IMR-90 (cell line): ENCODE data around the gene KIF18A. TPM values are rescaled to one million over a fixed set of nuclear protein-coding genes. Genes with fewer than 3 reads are reported as not detected.

Source experiments
- ATAC-seq: fragments of 200-7000 bp; cut with Tn5 transposase; 2 replicates; pipeline ENCODE4 v1.9.1; 2020; ENCODE audit warnings: low read depth, mild to moderate bottlenecking, moderate library complexity
- BruUV-seq: library from RNA; stranded (reverse); fragments of 400-500 nt; replicated peaks from 2 replicates; lab custom pipeline; 2021; lab: Mats Ljungman, UMichigan
- CTCF ChIA-PET: fragments of 300-600 bp; formaldehyde crosslinking; extraction: SDS; loops from one replicate; lab custom pipeline; 2021; ENCODE audit warnings: antibody characterized with exemption; lab: Yijun Ruan, JAX
- POLR2A ChIA-PET: fragments of 300-600 bp; sonication (Branson Sonifier 250); formaldehyde crosslinking; loops from one replicate; lab custom pipeline; 2022; ENCODE audit warnings: antibody characterized with exemption; ENCODE audit not compliant: unreplicated experiment; lab: Charles Lee
- DNase-seq: peaks from one replicate; pipeline ENCODE4 v3.0.0; 2013
- H2AFZ ChIP-seq: replicated peaks from 2 replicates; pipeline ENCODE3; 2013; ENCODE audit warnings: low read length, mild to moderate bottlenecking; ENCODE audit not compliant: poor library complexity
- H2AK5ac ChIP-seq: 2 replicates; pipeline ENCODE4 v1.6.1; 2013; ENCODE audit warnings: low read depth, low read length, inconsistent platforms
- H2AK9ac ChIP-seq: replicated peaks from 2 replicates; pipeline ENCODE3; 2013; ENCODE audit warnings: mild to moderate bottlenecking, low read depth, low read length, moderate library complexity; ENCODE audit not compliant: poor library complexity
- H2BK120ac ChIP-seq: 2 replicates; pipeline ENCODE4 v1.6.1; 2013; ENCODE audit warnings: low read depth, low read length, inconsistent platforms
- H2BK15ac ChIP-seq: 3 replicates; pipeline ENCODE4 v1.6.1; 2013; ENCODE audit warnings: low read depth, low read length, inconsistent platforms
- H2BK20ac ChIP-seq: 2 replicates; pipeline ENCODE4 v1.6.1; 2013; ENCODE audit warnings: low read depth, mild to moderate bottlenecking, inconsistent platforms, low read length, moderate library complexity
- H2BK5ac ChIP-seq: 2 replicates; pipeline ENCODE4 v1.6.1; 2013; ENCODE audit warnings: mild to moderate bottlenecking, low read depth, low read length, inconsistent platforms; ENCODE audit not compliant: poor library complexity, severe bottlenecking
- H3K14ac ChIP-seq: replicated peaks from 2 replicates; pipeline ENCODE4 v1.6.1; 2013; ENCODE audit warnings: low read depth, low read length, inconsistent platforms
- H3K18ac ChIP-seq: 2 replicates; pipeline ENCODE4 v1.6.1; 2013; ENCODE audit warnings: low read depth, low read length, control low read depth
- H3K23ac ChIP-seq: 2 replicates; pipeline ENCODE4 v1.6.1; 2013; ENCODE audit warnings: low read depth, low read length, inconsistent platforms
- H3K27ac ChIP-seq: 2 replicates; pipeline ENCODE4 v1.5.1; 2013; ENCODE audit warnings: mild to moderate bottlenecking, control low read depth, low read length; ENCODE audit not compliant: insufficient read depth
- H3K27me3 ChIP-seq: 2 replicates; pipeline ENCODE4 v1.6.1; 2013; ENCODE audit warnings: low read length; ENCODE audit not compliant: control insufficient read depth, insufficient read depth
- H3K36me3 ChIP-seq: 2 replicates; pipeline ENCODE4 v1.6.1; 2013; ENCODE audit warnings: low read length, mixed read lengths; ENCODE audit not compliant: control insufficient read depth, insufficient read depth
- H3K4ac ChIP-seq: 2 replicates; pipeline ENCODE4 v1.6.1; 2013; ENCODE audit warnings: low read depth, low read length, inconsistent platforms
- H3K4me1 ChIP-seq: 2 replicates; pipeline ENCODE4 v1.6.1; 2013; ENCODE audit warnings: low read length, mixed read lengths; ENCODE audit not compliant: control insufficient read depth, insufficient read depth
- H3K4me2 ChIP-seq: 2 replicates; pipeline ENCODE4 v1.6.1; 2013; ENCODE audit warnings: low read depth, mild to moderate bottlenecking, control low read depth, low read length, moderate library complexity
- H3K4me3 ChIP-seq: 2 replicates; pipeline ENCODE4 v1.5.1; 2013; ENCODE audit warnings: low read depth, mild to moderate bottlenecking, control low read depth, low read length, moderate library complexity; ENCODE audit not compliant: insufficient read depth
- H3K56ac ChIP-seq: 2 replicates; pipeline ENCODE4 v1.6.1; 2013; ENCODE audit warnings: low read length, inconsistent platforms; ENCODE audit not compliant: insufficient read depth; ENCODE audit errors: extremely low read depth
- H3K79me1 ChIP-seq, 2 experiments: 2 replicates each; pipeline ENCODE4 v1.6.1; 2013; ENCODE audit warnings: low read length in 2 of 2, inconsistent platforms in 1 of 2, low read depth in 1 of 2
- H3K9ac ChIP-seq: 2 replicates; pipeline ENCODE4 v1.6.1; 2013; ENCODE audit warnings: low read depth, low read length, control low read depth
- H3K9me1 ChIP-seq: 2 replicates; pipeline ENCODE4 v1.6.1; 2013; ENCODE audit warnings: low read length, inconsistent platforms; ENCODE audit not compliant: insufficient read depth
- H3K9me3 ChIP-seq: 2 replicates; pipeline ENCODE4 v1.6.1; 2013; ENCODE audit warnings: low read length; ENCODE audit not compliant: control insufficient read depth, insufficient read depth
- H4K20me1 ChIP-seq: 2 replicates; pipeline ENCODE4 v1.6.1; 2013; ENCODE audit warnings: low read length, inconsistent platforms; ENCODE audit not compliant: insufficient read depth
- H4K5ac ChIP-seq: 2 replicates; pipeline ENCODE4 v1.6.1; 2013; ENCODE audit warnings: mild to moderate bottlenecking, low read depth, low read length, control low read depth
- H4K8ac ChIP-seq, 2 experiments: 2 replicates each; pipeline ENCODE4 v1.6.1; 2013; ENCODE audit warnings: low read depth in 2 of 2, low read length in 2 of 2, control low read depth in 1 of 2, inconsistent platforms in 1 of 2
- H4K91ac ChIP-seq: 2 replicates; pipeline ENCODE4 v1.6.1; 2013; ENCODE audit warnings: low read depth, low read length, inconsistent platforms; ENCODE audit not compliant: insufficient read depth
- BHLHE40 ChIP-seq: fragments of 150-350 bp; IDR thresholded peaks from 2 replicates; pipeline ENCODE4 v1.6.1; 2016; ENCODE audit warnings: mild to moderate bottlenecking, low read depth, low read length
- MXI1 ChIP-seq: IDR thresholded peaks from 2 replicates; pipeline ENCODE4 v1.6.1; 2012; ENCODE audit warnings: low read depth, mild to moderate bottlenecking, low read length, moderate library complexity, borderline replicate concordance
- NFE2L2 ChIP-seq: fragments of 150-350 bp; IDR thresholded peaks from 2 replicates; pipeline ENCODE4 v1.6.1; 2016; ENCODE audit warnings: low read depth, mild to moderate bottlenecking, low read length
- POLR2A ChIP-seq: IDR thresholded peaks from 2 replicates; pipeline ENCODE4 v1.6.1; 2012; ENCODE audit warnings: mild to moderate bottlenecking, low read depth, low read length
- RAD21 ChIP-seq: IDR thresholded peaks from 2 replicates; pipeline ENCODE4 v1.6.1; 2012; ENCODE audit warnings: low read length, improper control_type of control experiment
- SMC3 ChIP-seq: fragments of 150-350 bp; IDR thresholded peaks from 2 replicates; pipeline ENCODE4 v1.6.1; 2016; ENCODE audit warnings: low read depth, mild to moderate bottlenecking, antibody characterized with exemption, low read length, moderate library complexity
- USF2 ChIP-seq: fragments of 150-350 bp; IDR thresholded peaks from 2 replicates; pipeline ENCODE4 v1.6.1; 2017; ENCODE audit warnings: mild to moderate bottlenecking, antibody characterized with exemption, low read length, low read depth
- WGBS, 2 experiments: methylation state at CpG; one replicate each; pipeline versions ENCODE4 v1.1.5 to v1.1.7; 2013; ENCODE audit warnings: missing lambda C conversion rate in 2 of 2; ENCODE audit not compliant: insufficient read length in 1 of 2; ENCODE audit errors: extremely low coverage in 2 of 2; 5-methylcytosine and 5-hydroxymethylcytosine counted together
- dilution Hi-C: fragments of 300-500 bp; cut with HindIII; formaldehyde crosslinking; loops from one replicate; pipeline ENCODE4 v1.14.3; 2018; ENCODE audit warnings: low sequenced_read_pairs; ENCODE audit not compliant: unreplicated experiment
- in situ Hi-C: fragments of 300-500 bp; cut with MboI; formaldehyde crosslinking; loops from 3 replicates; pipeline ENCODE4 v1.14.3; 2019; ENCODE audit warnings: low sequenced_read_pairs, inconsistent platforms, mixed read lengths
- intact Hi-C: fragments of 100-400 bp; cut with micrococcal nuclease; formaldehyde crosslinking; loops from 2 replicates; pipeline ENCODE4 v1.10.0; 2022
- polyA plus RNA-seq, 3 experiments: library from polyadenylated mRNA; depleted of rRNA; stranded (reverse); fragments of >200 nt; gene quantifications; 2 replicates each; pipeline ENCODE4 v1.2.3, GENCODE V29; 2012; ENCODE audit warnings: low replicate concordance in 1 of 3
- total RNA-seq: library from RNA; depleted of rRNA; stranded (reverse); fragments of >200 nt; gene quantifications from 2 replicates; pipeline ENCODE4 v1.2.3, GENCODE V29; 2012
- TF ChIP-seq, protein P1 (sequence below): conservative IDR thresholded peaks from 2 replicates; pipeline ENCODE4 v1.5.1; 2012; ENCODE audit warnings: mild to moderate bottlenecking, low read depth, low read length, improper control_type of control experiment

Gene KIF18A
- total and polyA plus RNA-seq, 2 of the 4 experiments (the other 2 are of a cell fraction): 8.9 to 24.4 TPM

- Histone ChIP-seq H3K4me3 (no peak overlapping the region), H3K4me1 (no peaks in the 10 kb centered on the region; the same call in 1 of the 2 replicates), H3K9ac (no peak overlapping the region), H2BK5ac (no peak overlapping the region), H2BK15ac (no peak overlapping the region), H3K9me3 (no peaks in the 10 kb centered on the region), H4K8ac (no peak overlapping the region), H3K79me1 (peaks cover 14 to 35% of the 10 kb centered on the region in 2 experiments), H3K56ac (no peak overlapping the region), H2BK120ac (no peak overlapping the region), H4K20me1 (no peaks in the 10 kb centered on the region), H2AFZ (no peak overlapping the region), H4K5ac (no peak overlapping the region), H3K23ac (no peak overlapping the region), H3K27me3 (no peaks in the 10 kb centered on the region), H3K4ac (no peak overlapping the region), H2BK20ac (no peak overlapping the region), H3K27ac (no peak overlapping the region), H3K9me1 (peaks cover 3% of the 10 kb centered on the region; the same call in 1 of the 2 replicates), H3K36me3 (peaks cover 3% of the 10 kb centered on the region), H3K14ac (no peak overlapping the region), H3K18ac (no peak overlapping the region), H2AK9ac (no peak overlapping the region), H4K91ac (no peak overlapping the region), H3K4me2 (no peak overlapping the region), H2AK5ac (no peak overlapping the region)
- no peak for ATAC-seq
- TF ChIP-seq NFE2L2: peak; percentile 38; the same call in 1 of the 2 replicates
- TF ChIP-seq, protein P1, sequence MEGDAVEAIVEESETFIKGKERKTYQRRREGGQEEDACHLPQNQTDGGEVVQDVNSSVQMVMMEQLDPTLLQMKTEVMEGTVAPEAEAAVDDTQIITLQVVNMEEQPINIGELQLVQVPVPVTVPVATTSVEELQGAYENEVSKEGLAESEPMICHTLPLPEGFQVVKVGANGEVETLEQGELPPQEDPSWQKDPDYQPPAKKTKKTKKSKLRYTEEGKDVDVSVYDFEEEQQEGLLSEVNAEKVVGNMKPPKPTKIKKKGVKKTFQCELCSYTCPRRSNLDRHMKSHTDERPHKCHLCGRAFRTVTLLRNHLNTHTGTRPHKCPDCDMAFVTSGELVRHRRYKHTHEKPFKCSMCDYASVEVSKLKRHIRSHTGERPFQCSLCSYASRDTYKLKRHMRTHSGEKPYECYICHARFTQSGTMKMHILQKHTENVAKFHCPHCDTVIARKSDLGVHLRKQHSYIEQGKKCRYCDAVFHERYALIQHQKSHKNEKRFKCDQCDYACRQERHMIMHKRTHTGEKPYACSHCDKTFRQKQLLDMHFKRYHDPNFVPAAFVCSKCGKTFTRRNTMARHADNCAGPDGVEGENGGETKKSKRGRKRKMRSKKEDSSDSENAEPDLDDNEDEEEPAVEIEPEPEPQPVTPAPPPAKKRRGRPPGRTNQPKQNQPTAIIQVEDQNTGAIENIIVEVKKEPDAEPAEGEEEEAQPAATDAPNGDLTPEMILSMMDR: no peak
- TF ChIP-seq MXI1: no peak
- TF ChIP-seq POLR2A: no peak
- TF ChIP-seq USF2: no peak
- TF ChIP-seq BHLHE40: no peak
- no peak for TF ChIP-seq RAD21
- no peak for TF ChIP-seq SMC3
- 100% methylated on average over 1 of the region's 4 CpGs; no CpG with 5 or more reads in 1 of the 2 experiments for WGBS, 2 experiments
- no peak for DNase-seq
- no TSS peak for BruUV-seq
- intact Hi-C loops: loop anchor here (5.0 kb wide), 1 partner anchor 1058 kb away; no protein-coding TSS in a partner anchor
- POLR2A ChIA-PET: no interaction called here
- CTCF ChIA-PET: no interaction called here
- dilution Hi-C loops: no loop called here
- in situ Hi-C loops: no loop called here
Observed at GRCh38 chr11:28114116-28114515, 6.2 kb upstream of the KIF18A start.
